Superior temporal gyrus (tissue), 1 donor: ENCODE data around the gene RAB39B.
"Not testable (repeated sequence)": the region's sequence is repeated elsewhere in the genome, so short reads cannot be mapped to it uniquely, and the experiment has no call there.

Experiments
- DNase-seq: peaks from one replicate; pipeline ENCODE4 v3.0.0-alpha.2; 2016; ENCODE audit errors: extremely low spot score

Gene RAB39B, protein sequence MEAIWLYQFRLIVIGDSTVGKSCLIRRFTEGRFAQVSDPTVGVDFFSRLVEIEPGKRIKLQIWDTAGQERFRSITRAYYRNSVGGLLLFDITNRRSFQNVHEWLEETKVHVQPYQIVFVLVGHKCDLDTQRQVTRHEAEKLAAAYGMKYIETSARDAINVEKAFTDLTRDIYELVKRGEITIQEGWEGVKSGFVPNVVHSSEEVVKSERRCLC

GRCh38 chrX:155263854-155264628, at the start of gene RAB39B:
RAB39B (minus strand) TSS chrX:155264491; CDS start chrX:155264288, 203 bp downstream.
- peak; percentile 74 for DNase-seq

GRCh38 chrX:155313766-155314165, 49.5 kb upstream of the RAB39B start:
- DNase-seq: no peak

GRCh38 chrX:155293771-155294170, 29.5 kb upstream of the RAB39B start:
- no peak for DNase-seq

DNA sequence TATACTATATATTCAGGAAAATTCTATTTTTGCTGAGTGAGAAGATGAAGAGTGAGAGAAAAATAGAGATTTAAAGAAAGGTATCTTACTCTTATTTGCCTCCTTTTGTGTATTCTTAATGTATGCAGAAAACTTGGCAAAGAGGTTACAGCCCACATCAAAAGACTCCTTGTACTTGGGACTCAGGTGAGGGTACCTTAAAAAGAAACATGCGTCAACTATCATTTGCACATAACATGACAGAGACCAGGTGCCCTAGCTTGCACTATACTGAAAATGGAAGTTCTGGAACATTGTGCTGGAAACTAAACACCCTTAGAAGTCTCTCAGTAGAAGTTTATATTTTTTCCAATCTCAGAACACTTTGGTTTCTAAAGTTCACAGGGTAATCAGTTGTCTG, 15.6 kb upstream of the RAB39B start:
- no peak for DNase-seq

DNA sequence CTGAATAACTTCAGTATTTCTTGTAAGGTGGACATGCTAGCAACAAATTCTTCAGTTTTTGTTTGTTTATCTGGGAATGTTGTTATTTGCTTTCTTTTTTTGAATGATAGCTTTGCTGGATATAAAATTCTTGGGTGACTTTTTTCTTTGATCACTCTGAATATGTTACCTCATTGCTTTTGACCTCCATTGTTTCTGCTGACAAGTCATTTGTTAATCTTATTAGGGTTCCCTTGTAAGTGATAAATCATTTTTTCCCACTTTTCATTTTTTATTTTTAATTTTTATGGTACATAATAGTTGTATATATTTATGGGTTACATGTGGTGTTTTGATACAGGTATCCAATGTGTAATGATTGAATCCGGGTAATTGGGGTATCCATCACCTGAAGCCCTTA, 6.7 kb upstream of the RAB39B start:
- DNase-seq: no peak

- not testable (repeated sequence) for DNase-seq
Measured at GRCh38 chrX:155267995-155268394, 3.7 kb upstream of the RAB39B start.

- DNase-seq: no peak
Measured at GRCh38 chrX:155266439-155266838, 2.1 kb upstream of the RAB39B start.

DNA sequence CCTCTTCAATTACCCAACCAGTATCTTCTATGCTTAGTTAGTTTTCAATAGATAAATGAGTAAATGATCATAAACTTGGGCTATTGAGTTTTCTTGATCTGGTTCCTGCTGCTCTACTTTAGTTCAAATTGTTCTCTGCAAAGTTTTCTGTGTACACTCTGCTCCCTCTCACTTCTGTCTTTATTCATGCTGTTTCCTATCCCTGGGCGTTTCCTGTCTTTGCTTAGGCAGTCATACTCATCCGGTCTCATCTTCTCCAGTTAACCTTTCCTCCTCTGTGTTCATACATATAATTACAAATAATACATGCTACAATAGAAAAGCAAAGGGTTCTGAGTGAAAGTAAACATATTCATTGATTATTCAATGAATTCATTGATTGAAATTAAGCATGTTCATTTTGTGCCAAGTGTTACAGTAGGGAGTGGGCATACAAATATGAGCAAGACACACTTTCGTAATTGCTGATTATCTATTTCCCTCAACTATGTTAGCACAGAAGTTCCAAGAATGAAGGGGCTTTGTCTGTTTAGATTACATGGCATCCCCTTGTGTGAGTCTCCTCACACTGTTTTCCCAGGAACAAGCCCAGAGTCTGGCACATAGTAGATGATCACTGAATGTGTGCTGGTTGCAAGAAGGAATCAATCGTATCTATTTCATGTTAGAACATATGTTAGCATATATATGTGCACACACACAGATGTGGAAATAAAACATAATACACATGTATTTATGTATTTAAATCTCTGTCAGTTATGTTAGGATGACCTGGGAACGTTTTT, 1.1 kb downstream of the RAB39B start:
- no peak for DNase-seq

- no peak for DNase-seq
Measured at GRCh38 chrX:155259752-155260151, 4.5 kb downstream of the RAB39B start.

GRCh38 chrX:155251391-155251790, 12.9 kb downstream of the RAB39B start:
- DNase-seq: no peak

DNA sequence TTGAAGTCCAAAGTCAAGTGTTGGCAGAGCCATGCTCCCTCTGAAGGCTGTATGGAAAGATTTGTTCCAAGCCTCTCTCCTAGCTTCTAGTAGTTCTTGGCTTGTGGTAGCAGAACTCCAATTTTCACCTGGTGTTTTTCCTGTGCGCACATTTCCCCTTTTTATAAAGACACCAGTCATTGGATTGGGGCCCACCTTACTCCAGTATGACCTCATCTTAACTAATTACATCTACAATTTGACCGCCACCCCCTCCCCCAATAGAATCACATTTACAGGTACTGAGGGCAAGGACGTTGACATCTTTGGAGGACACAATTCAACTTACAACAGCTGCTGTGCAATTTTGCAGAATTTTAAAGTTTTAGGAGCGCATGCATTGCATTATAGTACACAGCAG, 16.8 kb downstream of the RAB39B start:
- no peak for DNase-seq

- DNase-seq: no peak
Measured at GRCh38 chrX:155246748-155247147, 17.5 kb downstream of the RAB39B start.

DNA sequence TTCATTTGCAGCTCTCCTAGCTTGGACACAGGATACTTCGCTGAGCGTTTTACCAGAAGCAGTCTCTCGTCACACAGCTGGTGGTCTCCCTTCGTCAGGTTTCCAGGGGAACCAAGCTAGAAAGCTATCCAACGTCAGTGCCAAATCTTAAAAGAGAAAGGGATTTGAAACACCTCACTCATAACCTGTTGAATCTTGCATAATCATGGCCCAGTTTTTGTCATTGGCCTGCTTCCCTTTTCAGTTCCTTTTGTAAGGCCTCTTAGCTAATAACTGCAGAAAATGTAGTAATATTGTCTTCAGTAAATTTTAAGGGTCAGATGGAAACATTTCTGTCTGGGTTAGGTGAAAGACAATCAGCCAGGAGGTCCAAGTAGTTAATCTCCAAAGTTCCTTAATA, 22.0 kb downstream of the RAB39B start:
- DNase-seq: no peak

DNA sequence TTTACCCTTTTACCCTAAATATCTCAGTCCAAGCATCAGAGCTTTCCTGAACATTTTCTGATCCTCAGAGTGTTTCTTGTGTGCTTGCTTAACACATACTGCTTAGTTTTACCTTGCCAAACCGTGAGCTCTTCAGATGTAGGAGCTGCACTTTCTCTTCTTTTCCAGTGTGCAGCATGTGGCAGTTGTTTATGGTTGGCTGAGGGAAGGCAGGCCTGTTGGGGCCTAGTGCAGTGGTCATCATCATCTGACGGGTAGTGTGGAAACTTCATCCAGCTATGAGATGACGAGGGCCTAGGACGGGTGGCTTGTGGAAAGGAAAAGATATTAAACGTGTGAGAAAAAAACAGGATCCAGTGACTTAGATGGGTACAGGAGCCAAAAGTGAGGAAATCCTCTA, 26.6 kb downstream of the RAB39B start:
- no peak for DNase-seq

- DNase-seq: no peak
Measured at GRCh38 chrX:155235891-155236290, 28.4 kb downstream of the RAB39B start.

DNA sequence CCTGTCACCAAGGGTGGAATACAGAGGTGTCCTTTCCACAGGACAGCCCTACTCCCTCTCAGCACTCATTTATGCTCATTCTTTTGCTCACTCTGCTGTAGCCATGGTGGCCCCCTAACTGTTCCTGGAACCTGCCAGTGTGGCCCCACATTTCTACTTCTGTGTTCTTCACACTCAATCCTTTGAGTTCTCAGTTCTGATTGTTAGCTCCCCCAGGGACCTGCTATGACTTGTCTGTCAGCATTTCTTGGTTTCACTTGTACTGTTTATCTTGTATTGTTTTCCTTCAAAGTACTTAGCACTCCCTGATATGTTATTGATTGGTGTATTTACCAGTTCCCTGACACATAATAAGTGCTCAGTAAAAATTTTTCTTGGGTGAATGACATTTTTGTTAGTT, 33.1 kb downstream of the RAB39B start:
- DNase-seq: no peak

GRCh38 chrX:155225774-155226173, 38.5 kb downstream of the RAB39B start:
- no peak for DNase-seq

DNA sequence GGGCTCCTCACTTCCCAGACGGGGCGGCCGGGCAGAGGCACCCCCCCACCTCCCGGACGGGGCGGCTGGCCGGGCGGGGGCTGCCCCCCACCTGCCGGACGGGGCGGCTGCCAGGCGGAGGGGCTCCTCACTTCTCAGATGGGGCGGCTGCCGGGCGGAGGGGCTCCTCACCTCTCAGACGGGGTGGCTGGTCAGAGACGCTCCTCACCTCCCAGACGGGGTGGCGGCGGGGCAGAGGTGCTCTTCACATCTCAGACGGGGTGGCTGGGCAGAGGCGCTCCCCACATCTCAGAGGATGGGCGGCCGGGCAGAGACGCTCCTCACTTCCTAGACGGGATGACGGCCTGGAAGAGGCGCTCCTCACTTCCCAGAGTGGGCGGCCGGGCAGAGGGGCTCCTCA, 40.5 kb downstream of the RAB39B start:
- not testable (repeated sequence) for DNase-seq

- no peak for DNase-seq
Measured at GRCh38 chrX:155221351-155221750, 42.9 kb downstream of the RAB39B start.

DNA sequence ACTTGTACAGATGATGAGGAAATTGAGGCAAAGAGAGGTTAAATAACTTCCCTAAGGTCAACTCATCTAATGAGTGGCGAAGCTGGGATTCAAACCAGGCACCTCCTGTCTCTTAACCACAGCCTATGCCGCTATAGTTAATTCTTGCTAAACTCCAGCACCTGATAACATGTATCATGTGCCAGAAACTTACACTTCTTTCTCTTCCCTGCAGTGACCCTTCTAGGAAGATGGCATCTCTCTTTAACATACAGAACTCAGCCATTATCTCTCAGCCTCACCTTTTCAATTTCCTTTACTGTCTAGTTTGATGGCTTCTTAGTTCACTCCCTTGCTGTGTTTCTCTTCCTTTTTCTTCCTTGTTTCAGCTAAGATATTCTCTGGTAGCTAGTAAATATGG, 45.5 kb downstream of the RAB39B start:
- no peak for DNase-seq

DNA sequence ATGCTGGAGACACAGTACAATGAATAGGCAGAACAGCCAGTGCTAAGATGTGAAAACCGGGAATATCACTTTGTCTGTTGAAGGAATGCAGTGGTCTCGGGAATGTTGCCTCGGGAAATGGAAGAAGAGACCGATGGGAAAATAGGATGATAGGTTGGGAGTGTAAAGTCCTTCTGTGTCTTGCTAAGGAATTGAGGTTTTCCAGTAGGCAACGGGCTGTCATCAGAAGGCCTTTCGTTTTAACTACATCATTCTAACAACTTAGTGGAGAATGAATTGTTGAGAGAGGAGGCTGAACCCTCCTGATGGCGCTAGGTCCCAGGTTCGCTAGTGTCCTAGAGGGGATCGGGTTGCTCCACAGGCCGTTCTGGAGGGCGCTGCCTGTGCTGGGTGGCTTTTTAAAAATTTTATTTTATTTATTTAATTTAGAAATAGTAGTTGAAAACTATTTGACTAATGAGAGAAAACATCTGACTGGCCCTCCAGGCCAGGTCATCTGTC, 47.3 kb downstream of the RAB39B start:
- peak; percentile 51 for DNase-seq

GRCh38 chrX:155216179-155216939, 47.9 kb downstream of the RAB39B start, which contains the start of gene VBP1:
VBP1 (plus strand) TSS chrX:155216460; CDS start chrX:155216483, 23 bp downstream.
- DNase-seq: peak; percentile 91
